Measurements from ENCODE around the gene RBM47.

The RBM47 gene

GRCh38 chr4:40500781-40501180 lies 128.9 kb downstream of the RBM47 start:
- no peak for TF ChIP-seq CTCF (IDR thresholded peaks at IDR 0.05)

GRCh38 chr4:40493160-40493559 lies 136.5 kb downstream of the RBM47 start:
- TF ChIP-seq CTCF (IDR thresholded peaks at IDR 0.05): no peak

GRCh38 chr4:40492691-40493090 lies 137.0 kb downstream of the RBM47 start:
- TF ChIP-seq CTCF (IDR thresholded peaks at IDR 0.05): no peak

GRCh38 chr4:40490481-40490880 lies 139.2 kb downstream of the RBM47 start:
- TF ChIP-seq CTCF (IDR thresholded peaks at IDR 0.05): no peak

GRCh38 chr4:40489961-40490360 lies 139.7 kb downstream of the RBM47 start:
- no peak for TF ChIP-seq CTCF (IDR thresholded peaks at IDR 0.05)

- no peak for TF ChIP-seq CTCF (IDR thresholded peaks at IDR 0.05)
Measured at GRCh38 chr4:40486534-40486933, 143.1 kb downstream of the RBM47 start.

- no peak for TF ChIP-seq CTCF (IDR thresholded peaks at IDR 0.05)
Measured at GRCh38 chr4:40484346-40485090, 145.1 kb downstream of the RBM47 start.

Measured in LNCAP (cell line).